22Rv1 (cell line): ENCODE measurements around the gene JDP2.

Experiments used
- ZFX ChIP-seq: fragments of 450-650 bp; IDR thresholded peaks from 2 replicates; pipeline ENCODE4 v1.6.1; 2017; ENCODE audit warnings: antibody characterized with exemption, borderline replicate concordance
- TF ChIP-seq, protein P1 (sequence below): fragments of 450-650 bp; IDR thresholded peaks from 2 replicates; pipeline ENCODE4 v1.5.1; 2017; ENCODE audit warnings: mild to moderate bottlenecking

DNA sequence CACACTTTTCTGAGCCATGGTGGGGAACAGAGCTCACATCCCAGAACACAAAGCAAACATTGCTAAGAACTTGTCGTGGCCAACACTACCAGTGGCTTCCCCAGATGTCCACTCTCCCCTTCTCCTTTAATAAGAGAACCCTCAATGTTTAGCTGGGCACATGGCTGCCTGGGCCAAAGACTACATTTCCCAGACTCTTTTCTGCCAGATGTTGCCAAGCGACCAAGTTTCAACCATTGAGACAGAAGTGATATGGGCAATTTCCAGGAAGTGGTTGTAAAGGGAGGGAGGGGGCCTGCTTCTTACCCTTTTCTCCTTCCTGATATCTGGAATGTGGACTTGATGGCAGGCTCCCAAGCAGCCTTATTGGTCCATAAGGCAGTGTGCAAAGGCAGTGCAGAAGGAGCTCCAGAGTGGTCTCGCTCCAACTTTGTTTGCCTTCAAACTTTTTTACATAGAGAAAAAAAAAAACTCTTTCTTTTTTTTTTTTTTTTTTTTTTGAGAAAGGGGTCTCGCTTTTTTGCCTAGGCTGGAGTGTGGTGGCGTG lies 24.9 kb upstream of the JDP2 start:
- TF ChIP-seq, protein P1, sequence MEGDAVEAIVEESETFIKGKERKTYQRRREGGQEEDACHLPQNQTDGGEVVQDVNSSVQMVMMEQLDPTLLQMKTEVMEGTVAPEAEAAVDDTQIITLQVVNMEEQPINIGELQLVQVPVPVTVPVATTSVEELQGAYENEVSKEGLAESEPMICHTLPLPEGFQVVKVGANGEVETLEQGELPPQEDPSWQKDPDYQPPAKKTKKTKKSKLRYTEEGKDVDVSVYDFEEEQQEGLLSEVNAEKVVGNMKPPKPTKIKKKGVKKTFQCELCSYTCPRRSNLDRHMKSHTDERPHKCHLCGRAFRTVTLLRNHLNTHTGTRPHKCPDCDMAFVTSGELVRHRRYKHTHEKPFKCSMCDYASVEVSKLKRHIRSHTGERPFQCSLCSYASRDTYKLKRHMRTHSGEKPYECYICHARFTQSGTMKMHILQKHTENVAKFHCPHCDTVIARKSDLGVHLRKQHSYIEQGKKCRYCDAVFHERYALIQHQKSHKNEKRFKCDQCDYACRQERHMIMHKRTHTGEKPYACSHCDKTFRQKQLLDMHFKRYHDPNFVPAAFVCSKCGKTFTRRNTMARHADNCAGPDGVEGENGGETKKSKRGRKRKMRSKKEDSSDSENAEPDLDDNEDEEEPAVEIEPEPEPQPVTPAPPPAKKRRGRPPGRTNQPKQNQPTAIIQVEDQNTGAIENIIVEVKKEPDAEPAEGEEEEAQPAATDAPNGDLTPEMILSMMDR: no peak
- no peak for TF ChIP-seq ZFX
